Ecto neural progenitor cell (in vitro differentiated cells): ENCODE data around the gene SIK2.
"Not testable (repeated sequence)": the region's sequence is repeated elsewhere in the genome, so short reads cannot be mapped to it uniquely, and the experiment has no call there.

Source experiments
- DNase-seq: peaks from one replicate; pipeline ENCODE4 v3.0.0-alpha.2; 2018; ENCODE audit warnings: low spot score

SIK2 gene

DNA sequence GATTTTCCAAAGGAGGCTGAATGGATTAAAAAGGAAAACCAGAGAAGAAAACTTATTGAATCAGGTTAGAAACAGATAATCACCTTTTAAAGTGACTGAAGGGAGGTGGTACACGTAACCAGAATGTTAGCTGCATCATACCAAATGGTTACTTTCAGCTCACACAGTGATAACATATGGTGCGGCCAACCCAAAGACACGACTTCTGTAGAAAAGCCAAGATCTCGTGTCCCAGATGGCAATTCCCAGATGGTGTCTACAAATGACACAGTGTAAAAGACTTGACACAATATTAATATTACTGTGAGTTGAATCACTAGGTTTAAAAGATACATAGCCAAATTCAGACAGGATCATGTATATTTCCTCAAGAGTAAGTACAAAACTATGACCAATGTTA lies 158.8 kb downstream of the SIK2 start:
- DNase-seq, result no peak

DNA sequence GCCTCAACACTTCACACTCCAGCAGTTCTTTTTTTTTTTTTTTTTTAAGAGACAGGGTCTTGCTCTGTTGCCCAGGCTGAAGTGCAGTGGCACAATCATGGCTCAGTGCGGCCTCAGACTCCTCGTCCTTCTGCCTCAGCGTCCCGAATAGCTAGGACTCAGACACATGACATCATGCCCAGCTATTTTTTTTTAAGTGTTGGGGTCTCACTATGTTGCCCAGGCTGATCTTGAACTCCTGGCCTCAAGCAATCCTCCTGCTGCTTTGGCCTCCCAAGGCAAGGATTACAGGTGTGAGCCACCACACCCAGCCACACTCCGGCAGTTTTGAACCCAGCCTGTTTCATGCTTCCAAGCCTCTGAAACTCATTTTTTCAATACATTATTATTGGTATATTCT lies 160.3 kb downstream of the SIK2 start:
- DNase-seq, result no peak

DNA sequence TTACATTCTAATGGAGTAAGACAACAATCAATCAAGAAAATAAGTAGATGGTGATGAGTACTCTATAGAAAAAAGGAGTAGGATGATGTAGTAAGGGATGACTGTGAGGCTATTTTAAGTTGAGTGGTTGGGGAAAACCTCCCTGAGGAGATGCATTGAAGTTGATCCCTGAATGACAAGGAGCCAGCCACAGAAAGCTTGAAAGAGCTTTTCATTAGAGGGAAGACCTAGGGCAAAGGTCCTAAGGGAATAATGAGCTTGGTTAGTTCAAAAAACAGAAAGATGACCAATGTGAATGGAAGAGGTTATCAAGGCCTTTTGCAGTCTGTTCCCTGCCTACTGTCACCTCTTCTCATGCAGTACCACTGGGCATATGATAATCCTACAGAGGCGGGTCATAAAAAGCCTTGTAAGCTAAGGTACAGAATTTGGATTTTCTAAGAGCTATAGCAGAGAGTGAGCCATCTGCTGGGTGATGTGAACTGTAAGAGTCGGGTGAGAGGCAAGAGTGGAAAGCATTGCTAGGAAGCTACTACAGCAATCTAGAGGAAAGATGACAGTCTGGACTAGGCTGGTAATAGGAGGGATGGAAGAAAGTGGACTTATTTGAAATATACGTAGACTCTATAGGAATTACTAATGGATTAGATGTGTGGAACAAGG lies 160.9 kb downstream of the SIK2 start:
- DNase-seq, result no peak

DNA sequence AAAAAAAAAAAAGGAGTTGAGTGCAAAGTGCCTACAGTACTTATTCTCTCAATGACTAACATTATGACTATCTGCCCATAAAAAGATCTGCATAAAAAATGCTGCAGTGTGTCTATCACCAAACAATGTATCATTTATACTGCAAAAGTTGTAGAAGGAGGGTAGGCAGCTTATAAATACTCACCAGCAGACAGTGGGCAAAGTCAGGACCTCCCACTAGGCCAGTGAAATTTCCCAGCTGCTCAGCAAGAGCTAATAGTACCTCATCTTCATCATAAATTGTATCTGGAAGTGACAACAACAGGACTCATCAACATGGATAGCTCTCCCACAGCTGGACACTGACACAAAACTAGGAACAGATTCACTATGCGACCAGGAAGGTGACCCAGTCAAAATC lies 162.4 kb downstream of the SIK2 start:
- DNase-seq, result no peak

DNA sequence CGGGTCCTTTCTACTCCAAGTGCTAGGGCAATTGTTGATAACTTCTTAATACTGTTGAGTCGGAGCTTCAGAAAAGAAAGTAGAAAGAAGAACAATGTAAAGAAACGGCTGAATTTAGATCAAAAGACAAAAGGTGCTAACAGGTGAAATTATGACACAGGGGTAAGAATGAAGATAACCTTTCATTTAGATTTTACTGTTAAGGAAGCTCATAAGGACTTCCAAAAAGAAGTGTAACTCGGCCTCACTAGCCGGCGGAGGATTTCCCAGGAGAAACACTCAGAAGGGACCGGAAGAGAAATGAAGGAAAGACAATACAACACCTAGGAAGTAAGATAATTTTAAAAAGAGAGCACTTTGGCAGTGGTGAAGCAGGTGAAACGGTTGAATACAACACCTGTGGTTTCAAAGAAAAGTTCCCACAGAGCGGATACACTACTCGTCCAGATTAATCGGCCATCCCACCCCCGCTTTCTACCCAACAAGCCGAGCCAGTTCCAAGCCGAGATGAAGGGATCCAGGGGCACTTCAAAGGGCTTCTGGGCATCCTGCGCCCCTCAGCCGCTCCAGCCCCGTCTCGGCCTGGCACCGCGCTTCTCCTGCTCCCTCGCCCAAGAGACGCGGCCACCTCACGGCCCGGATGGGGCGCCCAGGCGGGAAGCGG lies 163.2 kb downstream of the SIK2 start:
- DNase-seq, result no peak

DNA sequence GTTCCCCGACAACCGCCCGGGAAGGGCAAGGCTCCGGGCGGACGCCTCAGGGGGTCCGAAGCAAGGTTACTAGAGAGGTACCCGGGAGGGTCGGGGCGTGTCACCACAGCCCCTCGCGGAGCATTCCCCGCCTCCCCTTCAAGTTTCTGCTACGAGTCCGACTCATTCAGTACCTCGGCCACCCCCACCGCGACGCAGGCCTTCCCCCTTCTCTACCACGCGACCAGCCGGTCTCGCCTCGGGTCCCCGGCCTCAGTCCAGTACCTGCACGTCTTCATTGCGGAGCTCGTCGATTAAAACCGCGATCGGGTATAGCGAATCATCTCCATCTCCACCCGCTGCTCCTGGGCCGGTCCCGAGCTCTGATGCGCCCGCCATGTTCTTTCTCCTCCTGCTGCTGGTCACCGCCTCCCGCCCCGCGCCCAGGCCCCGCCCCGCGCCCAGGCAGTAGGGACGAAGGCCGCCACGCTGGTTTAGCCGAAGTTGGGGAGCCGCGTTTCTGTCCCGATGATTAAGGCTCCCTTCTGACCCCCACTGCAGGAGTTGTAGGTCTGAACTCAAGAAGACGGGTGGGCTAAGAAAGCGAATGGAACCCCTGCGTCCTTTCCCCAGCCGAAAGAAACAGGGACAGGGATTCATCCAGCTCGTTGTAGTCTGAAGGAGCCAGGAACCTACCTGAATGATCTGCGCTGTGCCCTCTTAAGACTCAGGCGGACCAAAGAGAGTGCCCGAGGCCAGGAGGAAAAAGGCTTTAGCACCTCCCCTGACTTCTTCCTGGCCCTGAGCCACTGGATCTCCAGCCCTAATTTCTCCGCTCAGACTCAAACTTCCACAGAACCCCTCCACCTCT lies 164.0 kb downstream of the SIK2 start, which contains the start of gene PPP2R1B:
Gene PPP2R1B (minus strand): TSS at position 406 of the 850 bp plus-strand sequence. CDS start 28 bp downstream, at position 378.
- peak; percentile 92 for DNase-seq

DNA sequence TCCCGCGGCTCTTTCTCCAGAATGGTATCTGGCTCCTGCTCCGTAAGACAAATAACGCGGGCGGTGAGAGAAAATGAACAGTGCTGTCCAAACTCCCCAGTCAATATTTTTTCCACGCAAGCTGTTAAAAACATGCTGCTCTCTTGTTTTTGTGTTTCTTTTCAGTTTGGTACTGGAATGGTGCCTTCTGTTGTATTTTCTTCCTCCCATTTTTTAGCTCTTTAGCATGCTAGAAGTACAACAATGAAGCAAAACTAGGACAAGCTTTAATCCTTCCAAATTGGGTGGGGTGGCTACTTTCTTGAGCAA lies 164.5 kb downstream of the SIK2 start:
- no peak for DNase-seq

DNA sequence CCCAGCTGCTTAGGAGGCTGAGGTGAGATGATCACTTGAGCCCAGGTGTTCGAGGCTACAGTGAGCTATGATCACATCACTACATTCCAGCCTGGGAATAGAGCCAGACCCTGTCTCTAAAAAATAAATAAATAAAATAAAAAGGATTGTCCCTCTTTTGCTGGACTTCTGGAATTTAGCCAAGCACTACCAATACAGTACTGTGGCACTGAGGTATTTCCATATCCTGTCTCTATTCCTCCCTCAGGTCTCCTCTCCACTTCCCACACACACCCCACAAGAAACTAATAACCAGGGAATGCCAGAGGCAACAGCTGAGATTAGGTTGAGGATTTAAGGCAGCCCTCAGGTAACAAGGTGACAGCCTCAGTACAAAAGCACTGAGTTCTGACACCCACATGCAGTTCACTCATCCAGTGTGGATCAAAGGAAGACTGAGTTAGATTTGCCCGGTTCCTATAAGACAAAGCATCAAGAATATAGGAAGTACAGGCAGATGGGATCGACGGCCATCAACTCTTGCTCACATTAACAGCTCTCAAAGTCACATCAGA lies 168.4 kb downstream of the SIK2 start:
- DNase-seq, result no peak

DNA sequence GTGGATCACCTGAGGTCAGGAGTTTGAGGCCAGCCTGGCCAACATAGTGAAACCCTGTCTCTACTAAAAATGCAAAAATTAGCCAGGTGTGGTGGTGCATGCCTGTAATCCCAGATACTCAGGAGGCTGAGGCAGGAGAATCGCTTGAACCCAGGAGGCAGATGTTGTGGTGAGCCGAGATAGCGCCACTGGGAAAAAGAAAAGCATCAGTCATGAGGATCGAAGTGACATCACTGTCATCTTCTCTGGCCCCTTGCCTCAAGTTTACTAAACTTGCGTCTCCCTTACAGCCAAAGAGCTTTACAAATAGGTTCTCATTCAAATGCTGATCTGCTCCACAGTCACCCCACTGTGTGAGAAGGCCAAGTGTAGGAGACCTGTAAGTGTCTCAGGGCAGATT lies 169.0 kb downstream of the SIK2 start:
- not testable (repeated sequence) for DNase-seq

DNA sequence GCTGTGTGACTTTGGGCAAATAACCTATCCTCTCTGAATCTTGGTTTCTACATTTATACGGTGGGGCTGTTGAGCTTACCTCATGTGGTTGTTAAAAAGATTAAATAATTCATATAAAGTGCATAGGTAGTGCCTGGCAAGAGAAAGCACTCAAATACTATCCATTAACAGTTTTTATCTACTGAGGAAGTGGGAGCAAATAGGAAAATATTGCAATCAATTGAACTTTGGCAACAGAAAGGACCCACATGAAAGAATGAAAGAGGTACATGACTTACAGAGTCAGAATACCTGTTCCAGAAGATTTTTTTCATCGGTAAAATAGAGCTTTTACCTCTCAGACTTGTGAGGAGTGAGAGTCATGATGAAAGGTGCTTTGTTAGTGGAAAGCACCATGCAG lies 170.3 kb downstream of the SIK2 start:
- DNase-seq, result no peak

DNA sequence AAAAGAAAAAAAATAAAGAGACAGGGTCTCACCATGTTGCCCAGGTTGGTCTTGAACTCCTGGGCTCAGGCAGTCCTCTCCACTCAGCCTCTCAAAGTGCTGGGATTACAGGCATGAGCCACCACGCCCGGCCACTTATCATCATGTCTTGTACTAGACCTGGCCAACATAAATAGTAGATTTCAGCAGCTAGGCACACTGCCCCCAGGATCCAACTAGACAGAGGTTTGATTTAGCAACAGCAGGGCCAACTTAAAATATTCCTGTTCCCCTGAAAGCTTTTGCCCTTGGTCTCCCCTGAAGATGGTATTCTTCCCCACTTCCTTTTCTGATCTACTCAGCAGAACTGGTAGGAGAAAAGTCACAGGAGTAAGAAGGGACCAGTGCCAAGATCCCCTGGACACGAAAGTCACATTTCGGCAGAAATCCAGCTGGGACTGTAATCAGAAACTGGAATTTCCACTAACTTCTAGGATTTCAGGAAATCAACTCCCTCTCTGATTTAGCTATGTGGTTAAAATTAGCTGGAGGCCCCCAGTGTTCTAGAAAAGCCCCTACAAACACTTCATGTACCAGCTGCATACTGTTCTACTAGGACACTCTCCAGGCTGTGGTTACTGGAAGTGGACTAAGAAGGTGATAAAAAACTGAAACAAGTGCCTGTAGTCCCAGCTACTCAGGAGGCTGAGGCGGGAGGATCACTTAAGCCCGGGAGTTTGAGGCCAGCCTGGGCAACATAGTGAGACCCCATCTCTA lies 172.9 kb downstream of the SIK2 start:
- DNase-seq, result no peak

DNA sequence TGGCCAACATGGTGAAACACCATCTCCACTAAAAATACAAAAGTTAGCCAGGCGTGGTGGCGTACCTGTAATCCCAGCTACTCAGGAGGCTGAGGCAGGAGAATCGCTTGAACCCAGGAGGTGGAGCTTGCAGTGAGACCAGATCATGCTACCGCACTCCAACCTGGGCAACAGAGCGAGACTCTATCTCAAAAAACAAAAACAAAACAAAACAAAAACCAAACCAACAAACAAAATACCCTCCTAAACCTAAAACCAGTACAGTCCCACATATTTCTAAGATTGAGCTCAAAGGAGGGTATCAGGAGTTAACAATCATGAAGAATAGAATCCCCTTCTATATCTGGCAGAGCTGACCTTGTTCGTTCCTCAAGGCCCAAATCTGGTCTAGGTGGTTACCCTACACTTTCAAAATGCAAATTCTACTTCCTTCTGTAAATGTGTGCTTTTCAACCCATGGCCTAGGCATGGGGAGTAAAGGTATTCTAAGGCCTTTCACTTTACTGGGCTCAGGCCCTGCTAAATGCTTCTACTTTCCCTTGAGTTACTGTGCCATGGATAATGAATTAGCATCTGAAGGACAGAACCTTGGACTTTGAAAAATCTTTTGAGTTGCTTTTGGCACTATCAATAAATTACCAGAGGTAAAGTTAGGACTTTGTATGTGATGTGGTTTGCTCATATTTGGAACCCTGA lies 174.3 kb downstream of the SIK2 start:
- no peak for DNase-seq

DNA sequence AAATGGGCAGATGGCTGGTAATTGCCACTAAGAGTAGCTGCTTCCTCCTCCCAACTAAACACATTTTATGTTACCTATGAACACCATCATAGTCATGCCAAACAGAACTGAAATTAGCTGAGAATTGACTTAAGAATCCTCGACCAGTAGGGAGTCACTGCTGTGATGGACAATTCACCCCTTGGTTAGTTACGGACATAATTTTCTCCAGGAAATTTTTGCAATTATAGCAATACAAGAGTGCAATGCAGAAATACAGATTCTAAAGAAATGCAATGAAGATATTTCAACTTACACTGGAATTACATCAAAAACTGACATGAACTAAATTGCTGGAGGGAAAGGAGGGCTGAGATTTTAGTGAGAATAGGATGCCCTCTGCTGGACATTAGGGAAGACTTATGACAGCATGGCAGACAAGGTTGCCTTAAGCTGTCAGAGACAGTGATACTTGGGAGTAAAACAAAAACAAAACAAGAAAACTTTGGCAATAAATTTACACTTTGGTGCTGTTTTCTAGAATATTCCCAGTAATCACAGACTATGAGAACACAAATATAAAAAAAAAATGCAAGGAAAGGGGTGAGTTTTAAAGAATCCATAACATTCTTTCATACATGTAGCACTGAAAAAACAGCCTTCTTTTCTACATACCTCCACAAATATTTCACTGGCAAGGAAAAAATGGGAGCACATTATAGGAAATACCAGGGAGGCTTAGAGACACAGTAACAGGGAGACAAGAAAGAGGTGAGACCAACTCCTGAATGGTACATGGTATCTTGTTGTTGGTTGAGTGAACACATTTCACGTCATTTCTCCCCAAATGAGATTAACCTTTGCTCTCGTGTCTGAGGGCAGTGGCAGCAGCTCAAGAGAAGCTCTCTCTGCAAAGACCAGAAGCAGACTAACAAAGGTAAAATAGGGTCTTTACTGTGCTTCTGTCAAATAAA lies 175.1 kb downstream of the SIK2 start:
- DNase-seq, result no peak

DNA sequence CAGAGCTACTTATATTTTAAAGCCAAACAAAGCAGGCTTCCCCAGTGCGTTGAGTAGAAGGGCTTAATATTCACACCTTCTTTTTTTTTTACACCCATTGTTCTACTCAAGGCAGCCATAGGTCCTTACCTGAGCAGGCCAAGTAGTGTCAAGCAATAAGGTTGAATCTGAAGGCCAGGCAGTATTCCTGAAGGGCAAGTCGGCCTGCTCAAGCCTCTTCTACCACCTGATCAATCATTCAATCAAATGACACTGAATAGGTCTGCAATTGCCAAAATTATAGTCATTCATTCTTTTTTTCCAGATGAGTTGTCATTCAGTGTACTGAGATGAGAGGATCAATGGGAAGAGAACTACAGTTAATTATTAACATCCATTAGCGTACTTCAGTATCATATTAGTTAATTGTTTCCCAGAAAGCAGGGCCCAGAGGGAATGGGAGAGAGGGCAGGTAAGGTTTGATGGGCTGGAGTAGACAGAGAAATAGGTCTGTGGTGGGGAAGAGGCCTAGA lies 175.9 kb downstream of the SIK2 start:
- no peak for DNase-seq

DNA sequence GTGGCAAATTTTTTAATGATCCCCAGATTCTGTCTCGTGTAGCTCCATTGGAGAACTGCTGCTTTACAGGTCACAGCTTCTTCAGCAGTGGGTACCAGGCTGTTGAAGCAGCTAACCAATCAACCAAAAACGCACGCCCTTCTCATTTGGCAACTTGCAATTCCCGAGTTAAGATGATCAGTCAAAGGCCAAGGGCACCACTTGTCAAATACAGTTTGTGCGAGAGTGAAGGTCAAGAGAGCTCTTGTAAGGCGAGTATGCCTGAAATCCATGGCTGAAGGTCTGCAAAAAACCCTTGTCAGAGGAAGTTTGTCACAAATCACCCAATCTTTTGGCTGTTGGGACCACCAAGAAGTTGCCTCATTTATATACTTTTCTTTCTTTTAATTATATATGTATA lies 176.9 kb downstream of the SIK2 start:
- DNase-seq, result no peak
